Measurements from ENCODE around the gene CACNB1. TPM values are rescaled to one million over a fixed set of nuclear protein-coding genes. Genes with fewer than 3 reads are reported as not detected.

The CACNB1 gene
- total and polyA plus RNA-seq, 8 donors, result 2.4 to 57.2 (median 6.3) TPM

DNA sequence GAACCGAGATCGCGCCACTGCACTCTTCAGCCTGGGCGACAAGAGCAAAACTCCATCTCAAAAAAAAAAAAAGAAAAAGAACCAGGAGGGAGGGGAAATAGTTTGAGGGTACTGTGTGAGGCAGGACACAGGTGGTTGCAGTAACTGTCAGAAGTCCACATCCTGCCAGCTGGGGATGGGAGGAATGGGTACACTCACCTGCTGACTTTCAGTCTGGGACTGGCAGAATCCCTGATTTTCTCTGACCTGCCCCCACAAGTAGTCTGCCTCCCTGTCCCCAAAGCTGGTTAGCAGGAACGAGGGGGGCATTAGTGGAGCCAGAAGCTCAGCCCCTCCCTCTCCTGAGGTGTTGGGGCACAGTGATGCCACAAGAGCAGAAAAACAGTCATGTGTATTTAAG, 24.4 kb downstream of the CACNB1 start:
- H3K27ac ChIP-seq, result no peak overlapping the region
- H3K27me3 ChIP-seq, result no peaks in the 10 kb centered on the region
- no peak overlapping the region for H3K4me3 ChIP-seq
- no peaks in the 10 kb centered on the region for H3K9me3 ChIP-seq
- peaks cover 0 to 11% (median 3%) of the 10 kb centered on the region in 4 donors for H3K4me1 ChIP-seq
- H3K36me3 ChIP-seq, result peaks cover 9 to 30% (median 25%) of the 10 kb centered on the region in 4 donors
- TF ChIP-seq, protein P1, sequence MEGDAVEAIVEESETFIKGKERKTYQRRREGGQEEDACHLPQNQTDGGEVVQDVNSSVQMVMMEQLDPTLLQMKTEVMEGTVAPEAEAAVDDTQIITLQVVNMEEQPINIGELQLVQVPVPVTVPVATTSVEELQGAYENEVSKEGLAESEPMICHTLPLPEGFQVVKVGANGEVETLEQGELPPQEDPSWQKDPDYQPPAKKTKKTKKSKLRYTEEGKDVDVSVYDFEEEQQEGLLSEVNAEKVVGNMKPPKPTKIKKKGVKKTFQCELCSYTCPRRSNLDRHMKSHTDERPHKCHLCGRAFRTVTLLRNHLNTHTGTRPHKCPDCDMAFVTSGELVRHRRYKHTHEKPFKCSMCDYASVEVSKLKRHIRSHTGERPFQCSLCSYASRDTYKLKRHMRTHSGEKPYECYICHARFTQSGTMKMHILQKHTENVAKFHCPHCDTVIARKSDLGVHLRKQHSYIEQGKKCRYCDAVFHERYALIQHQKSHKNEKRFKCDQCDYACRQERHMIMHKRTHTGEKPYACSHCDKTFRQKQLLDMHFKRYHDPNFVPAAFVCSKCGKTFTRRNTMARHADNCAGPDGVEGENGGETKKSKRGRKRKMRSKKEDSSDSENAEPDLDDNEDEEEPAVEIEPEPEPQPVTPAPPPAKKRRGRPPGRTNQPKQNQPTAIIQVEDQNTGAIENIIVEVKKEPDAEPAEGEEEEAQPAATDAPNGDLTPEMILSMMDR (IDR thresholded peaks at IDR 0.05), result no peak
- TF ChIP-seq POLR2A (IDR thresholded peaks at IDR 0.05), result no peak
- no peak for TF ChIP-seq EP300 (IDR thresholded peaks at IDR 0.05)
- no peak for TF ChIP-seq POLR2AphosphoS5 (IDR thresholded peaks at IDR 0.05)
- intact Hi-C loops (cut with DNase I; ENCODE audit: low total_unique reads), result no loop called here
- peak in 1 of 2 donors; percentile 7 for DNase-seq
- WGBS, 5 donors, result 67 to 82% (median 78%) methylated on average over 5 of the region's 5 CpGs

DNA sequence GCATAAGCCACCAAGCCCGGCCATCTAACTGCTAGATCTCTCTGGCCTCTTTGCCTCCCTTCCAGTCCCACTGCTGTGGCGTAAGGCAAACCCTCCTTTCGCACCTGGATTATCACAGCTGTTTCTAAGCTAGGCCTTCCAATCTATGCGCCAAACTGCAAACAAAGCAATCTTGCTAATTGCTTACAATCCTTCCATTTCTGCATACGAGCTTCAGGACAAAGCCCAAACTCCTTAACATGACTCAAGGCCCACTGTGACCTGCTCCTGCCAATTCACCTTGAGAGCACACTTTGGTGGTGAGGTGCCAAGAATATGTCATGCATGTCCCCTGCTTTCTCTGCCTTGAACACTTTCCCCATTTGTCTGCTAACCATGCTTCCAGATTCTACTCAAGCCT, 25.5 kb downstream of the CACNB1 start:
- peaks cover 0 to 20% (median 5%) of the 10 kb centered on the region in 4 donors for H3K4me1 ChIP-seq
- no peak overlapping the region for H3K4me3 ChIP-seq
- WGBS, 5 donors, result 44 to 75% (median 52%) methylated on average over 5 of the region's 5 CpGs
- intact Hi-C loops (cut with DNase I; ENCODE audit: low total_unique reads), result no loop called here
- H3K27ac ChIP-seq, result no peak overlapping the region
- DNase-seq, result peak in 1 of 2 donors; percentile 6
- no peaks in the 10 kb centered on the region for H3K27me3 ChIP-seq
- TF ChIP-seq EP300 (IDR thresholded peaks at IDR 0.05), result no peak
- TF ChIP-seq, protein P1 (IDR thresholded peaks at IDR 0.05), result no peak
- no peak for TF ChIP-seq POLR2AphosphoS5 (IDR thresholded peaks at IDR 0.05)
- TF ChIP-seq POLR2A (IDR thresholded peaks at IDR 0.05), result no peak
- H3K36me3 ChIP-seq, result peaks cover 5 to 19% (median 14%) of the 10 kb centered on the region in 4 donors
- H3K9me3 ChIP-seq, result no peaks in the 10 kb centered on the region

DNA sequence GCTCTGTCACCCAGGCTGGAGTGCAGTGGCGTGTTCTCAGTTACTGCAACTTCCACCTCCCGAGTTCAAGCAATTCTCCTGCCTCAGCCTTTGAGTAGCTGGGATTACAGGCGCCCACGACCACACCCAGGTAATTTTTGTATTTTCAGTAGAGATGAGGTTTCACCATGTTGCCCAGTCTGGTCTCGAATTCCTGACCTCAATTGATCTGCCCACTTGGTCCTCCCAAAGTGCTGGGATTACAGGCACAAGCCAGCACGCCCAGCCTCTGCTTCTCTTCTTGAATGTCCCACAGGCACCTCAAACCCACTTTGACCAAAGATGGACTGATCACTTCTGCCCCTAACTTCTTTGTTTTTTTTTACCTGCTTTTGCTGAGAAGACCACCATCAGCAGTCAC, 26.9 kb downstream of the CACNB1 start:
- TF ChIP-seq POLR2AphosphoS5 (IDR thresholded peaks at IDR 0.05) (no peak), EP300 (IDR thresholded peaks at IDR 0.05) (no peak), POLR2A (IDR thresholded peaks at IDR 0.05) (no peak)
- TF ChIP-seq, protein P1 (IDR thresholded peaks at IDR 0.05), result no peak
- no peaks in the 10 kb centered on the region for H3K9me3 ChIP-seq
- peaks cover 0 to 33% (median 14%) of the 10 kb centered on the region in 4 donors for H3K4me1 ChIP-seq
- intact Hi-C loops (cut with DNase I; ENCODE audit: low total_unique reads), result no loop called here
- peaks cover 0 to 5% (median 2%) of the 10 kb centered on the region in 4 donors for H3K36me3 ChIP-seq
- H3K27ac ChIP-seq, result no peak overlapping the region
- no peak for DNase-seq
- H3K27me3 ChIP-seq, result peaks cover 0 to 4% (median 2%) of the 10 kb centered on the region in 3 donors
- no peak overlapping the region for H3K4me3 ChIP-seq
- WGBS, 5 donors, result 64 to 82% (median 75%) methylated on average over 6 of the region's 6 CpGs

DNA sequence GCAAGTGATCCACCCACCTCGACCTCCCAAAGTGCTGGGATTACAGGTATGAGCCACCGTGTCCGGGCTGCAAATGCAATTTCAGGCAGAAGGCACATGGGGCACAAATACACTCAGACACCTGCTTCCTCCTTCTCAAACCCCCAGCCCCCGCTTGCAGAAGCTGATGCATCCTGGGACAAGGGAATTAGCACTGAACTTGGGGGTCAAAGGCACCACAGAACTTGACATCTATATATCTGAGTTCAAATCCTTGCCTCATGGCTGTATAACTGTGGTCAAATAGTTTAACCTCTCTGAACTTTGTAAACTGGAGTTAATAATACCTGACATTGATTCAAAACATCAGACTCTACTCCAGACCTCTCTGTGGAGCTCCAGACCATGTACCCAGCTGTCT, 27.4 kb downstream of the CACNB1 start:
- WGBS, 5 donors, result 56 to 72% (median 60%) methylated on average over 4 of the region's 4 CpGs
- Histone ChIP-seq H3K4me1 (peaks cover 4 to 36% (median 18%) of the 10 kb centered on the region in 4 donors), H3K27me3 (peaks cover 0 to 8% (median 6%) of the 10 kb centered on the region in 3 donors), H3K9me3 (no peaks in the 10 kb centered on the region), H3K36me3 (peaks cover 0 to under 1% (median 0%) of the 10 kb centered on the region in 4 donors), H3K4me3 (no peak overlapping the region), H3K27ac (no peak overlapping the region)
- intact Hi-C loops (cut with DNase I; ENCODE audit: low total_unique reads), result no loop called here
- no peak for TF ChIP-seq POLR2A (IDR thresholded peaks at IDR 0.05)
- no peak for TF ChIP-seq POLR2AphosphoS5 (IDR thresholded peaks at IDR 0.05)
- no peak for TF ChIP-seq EP300 (IDR thresholded peaks at IDR 0.05)
- TF ChIP-seq, protein P1 (IDR thresholded peaks at IDR 0.05), result no peak
- DNase-seq, result peak in 1 of 2 donors; percentile 2
